HG03565 (cell line): Measurements from ENCODE around the gene MYMK.

Source experiments
- ATAC-seq: cut with Tn5 transposase; IDR thresholded peaks from one replicate; pipeline ENCODE4 v1.9.1; 2021; ENCODE audit warnings: mild to moderate bottlenecking, moderate library complexity; ENCODE audit not compliant: unreplicated experiment

The MYMK gene

GRCh38 chr9:133536080-133536479 is 11.3 kb upstream of the MYMK start:
- ATAC-seq = no peak

- ATAC-seq = no peak
These were observed 10.6 kb upstream of the MYMK start for GRCh38 chr9:133535306-133535877.

- ATAC-seq = no peak
These were observed 9.9 kb upstream of the MYMK start, which contains the start of gene ADAMTSL2 for GRCh38 chr9:133534346-133535291. ADAMTSL2 (plus strand) TSS chr9:133534704; CDS start chr9:133536713, 2,009 bp downstream.

GRCh38 chr9:133533857-133534256 is 9.1 kb upstream of the MYMK start:
- no peak for ATAC-seq

GRCh38 chr9:133532937-133533668 is 8.3 kb upstream of the MYMK start:
- ATAC-seq = no peak

- ATAC-seq = no peak
These were observed 6.5 kb upstream of the MYMK start for GRCh38 chr9:133531293-133531692.

GRCh38 chr9:133529874-133530273 is 5.1 kb upstream of the MYMK start:
- no peak for ATAC-seq

- no peak for ATAC-seq
These were observed 4.7 kb upstream of the MYMK start for GRCh38 chr9:133529457-133529856.

- ATAC-seq = no peak
These were observed 4.1 kb upstream of the MYMK start for GRCh38 chr9:133528876-133529241.

- ATAC-seq = no peak
These were observed 3.5 kb upstream of the MYMK start for GRCh38 chr9:133528001-133528875.

GRCh38 chr9:133527444-133527920 is 2.7 kb upstream of the MYMK start:
- ATAC-seq = no peak

- ATAC-seq = no peak
These were observed 2.1 kb upstream of the MYMK start for GRCh38 chr9:133526721-133527321.

GRCh38 chr9:133525677-133526076 is 918 bp upstream of the MYMK start:
- ATAC-seq = no peak

- no peak for ATAC-seq
These were observed 613 bp downstream of the MYMK start for GRCh38 chr9:133524146-133524545.

- ATAC-seq = no peak
These were observed 1.7 kb downstream of the MYMK start for GRCh38 chr9:133523106-133523505.

GRCh38 chr9:133522073-133522910 is 2.5 kb downstream of the MYMK start:
- ATAC-seq = no peak

GRCh38 chr9:133521122-133522072 is 3.4 kb downstream of the MYMK start:
- ATAC-seq = no peak
